HG03575 (cell line): ENCODE data around the gene CCDC27.

Source experiments
- ATAC-seq: cut with Tn5 transposase; IDR thresholded peaks from one replicate; pipeline ENCODE4 v1.9.1; 2021; ENCODE audit not compliant: unreplicated experiment, insufficient number of reproducible peaks, low FRiP score; ENCODE audit errors: extremely low read depth

Gene CCDC27

GRCh38 chr1:3752400-3752945, at the start of gene CCDC27:
TSS of gene CCDC27 (plus strand) at chr1:3752450. CDS start at chr1:3752482, 32 bp downstream.
- no peak for ATAC-seq

- no peak for ATAC-seq
Measured at GRCh38 chr1:3702528-3702927, 49.7 kb upstream of the CCDC27 start.

- ATAC-seq, result no peak
Measured at GRCh38 chr1:3702990-3703728, 49.1 kb upstream of the CCDC27 start.

- no peak for ATAC-seq
Measured at GRCh38 chr1:3703786-3704371, 48.4 kb upstream of the CCDC27 start.

- no peak for ATAC-seq
Measured at GRCh38 chr1:3705341-3705950, 46.8 kb upstream of the CCDC27 start.

- ATAC-seq, result no peak
Measured at GRCh38 chr1:3706651-3707297, 45.5 kb upstream of the CCDC27 start.

GRCh38 chr1:3707298-3707938, 44.8 kb upstream of the CCDC27 start:
- no peak for ATAC-seq

GRCh38 chr1:3707939-3708328, 44.3 kb upstream of the CCDC27 start:
- no peak for ATAC-seq

GRCh38 chr1:3708791-3709190, 43.5 kb upstream of the CCDC27 start:
- ATAC-seq, result no peak

- ATAC-seq, result no peak
Measured at GRCh38 chr1:3710251-3710650, 42.0 kb upstream of the CCDC27 start.

- no peak for ATAC-seq
Measured at GRCh38 chr1:3711381-3711779, 40.9 kb upstream of the CCDC27 start.

GRCh38 chr1:3711780-3712451, 40.3 kb upstream of the CCDC27 start:
- no peak for ATAC-seq

- no peak for ATAC-seq
Measured at GRCh38 chr1:3712573-3713535, 39.4 kb upstream of the CCDC27 start.

- ATAC-seq, result no peak
Measured at GRCh38 chr1:3713840-3714239, 38.4 kb upstream of the CCDC27 start.

- no peak for ATAC-seq
Measured at GRCh38 chr1:3714284-3714741, 37.9 kb upstream of the CCDC27 start.

GRCh38 chr1:3714814-3715213, 37.4 kb upstream of the CCDC27 start:
- ATAC-seq, result no peak

- no peak for ATAC-seq
Measured at GRCh38 chr1:3716351-3716750, 35.9 kb upstream of the CCDC27 start.
